Measurements from ENCODE around the gene DBX1.

DNA sequence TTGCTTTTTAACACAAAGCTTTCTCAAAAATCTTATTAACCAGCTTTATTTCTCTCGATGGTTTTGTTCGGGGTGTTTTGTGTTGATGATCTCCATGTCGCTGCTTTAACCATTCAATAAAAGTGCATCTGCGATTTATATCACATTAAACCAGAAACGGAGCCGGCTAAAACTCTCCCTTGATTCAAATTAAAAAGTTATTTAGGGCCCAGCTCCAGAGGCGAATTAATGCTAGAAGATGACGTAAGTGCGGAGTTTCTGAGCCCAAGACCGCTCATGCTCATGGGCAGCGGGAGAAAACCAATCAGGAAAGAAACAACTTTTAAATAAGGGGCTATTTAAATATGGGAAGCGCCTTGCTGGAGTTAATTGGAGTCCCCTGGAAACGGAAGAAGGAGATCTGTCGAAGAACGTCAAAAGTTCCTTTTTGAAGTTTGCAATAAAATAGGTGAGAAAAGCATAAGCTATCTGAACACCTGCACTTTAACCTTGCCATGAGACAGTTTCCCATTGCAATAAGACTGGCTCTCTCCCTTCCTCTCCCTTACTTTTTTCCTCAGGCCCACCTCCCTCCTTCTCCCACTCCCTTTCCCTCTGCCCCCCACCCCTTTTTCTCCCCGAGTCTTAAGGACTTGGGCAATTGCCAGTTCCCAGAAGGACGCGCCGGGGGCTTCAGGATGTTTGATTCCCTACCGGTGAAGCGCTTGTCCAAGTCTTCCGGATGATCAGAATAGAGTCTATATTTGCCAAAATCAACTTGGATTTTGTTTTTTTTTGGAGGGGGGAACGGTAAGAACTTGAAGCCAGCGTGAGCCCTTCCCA lies 1.9 kb upstream of the DBX1 start:
- no peak for TF ChIP-seq CTCF (IDR thresholded peaks at IDR 0.05)
- TF ChIP-seq POLR2A (IDR thresholded peaks at IDR 0.05) = no peak

Measured in adrenal gland (tissue), 5 donors.